HG03159 (cell line): ENCODE measurements around the gene ACYP2.
"Not testable (repeated sequence)": the region's sequence is repeated elsewhere in the genome, so short reads cannot be mapped to it uniquely, and the experiment has no call there.

ENCODE experiments used
- ATAC-seq: cut with Tn5 transposase; IDR thresholded peaks from one replicate; pipeline ENCODE4 v1.9.1; 2021; ENCODE audit warnings: mild to moderate bottlenecking, moderate library complexity; ENCODE audit not compliant: unreplicated experiment

The ACYP2 gene

GRCh38 chr2:54313147-54313546 lies 197.7 kb downstream of the ACYP2 start:
- no peak for ATAC-seq

- ATAC-seq, result no peak
These were observed 202.6 kb downstream of the ACYP2 start for GRCh38 chr2:54317973-54318372.

- no peak for ATAC-seq
These were observed 203.4 kb downstream of the ACYP2 start for GRCh38 chr2:54318821-54319220.

GRCh38 chr2:54321047-54321446 lies 205.6 kb downstream of the ACYP2 start:
- no peak for ATAC-seq

GRCh38 chr2:54324517-54324916 lies 209.1 kb downstream of the ACYP2 start:
- ATAC-seq, result not testable (repeated sequence)

GRCh38 chr2:54325148-54325547 lies 209.7 kb downstream of the ACYP2 start:
- no peak for ATAC-seq

GRCh38 chr2:54329482-54330161 lies 214.2 kb downstream of the ACYP2 start:
- ATAC-seq, result no peak

GRCh38 chr2:54330162-54330925 lies 214.9 kb downstream of the ACYP2 start:
- ATAC-seq, result peak; percentile 98

GRCh38 chr2:54330926-54331835 lies 215.8 kb downstream of the ACYP2 start:
- peak; percentile 36 for ATAC-seq

GRCh38 chr2:54332386-54332785 lies 217.0 kb downstream of the ACYP2 start:
- ATAC-seq, result no peak

GRCh38 chr2:54336136-54336976 lies 220.9 kb downstream of the ACYP2 start:
- no peak for ATAC-seq

- ATAC-seq, result no peak
These were observed 221.5 kb downstream of the ACYP2 start for GRCh38 chr2:54336977-54337255.

- no peak for ATAC-seq
These were observed 226.2 kb downstream of the ACYP2 start for GRCh38 chr2:54341656-54342055.

GRCh38 chr2:54342603-54343002 lies 227.2 kb downstream of the ACYP2 start:
- ATAC-seq, result no peak

GRCh38 chr2:54347622-54348021 lies 232.2 kb downstream of the ACYP2 start:
- ATAC-seq, result no peak

- no peak for ATAC-seq
These were observed 233.2 kb downstream of the ACYP2 start for GRCh38 chr2:54348646-54349045.

- no peak for ATAC-seq
These were observed 235.0 kb downstream of the ACYP2 start for GRCh38 chr2:54350426-54350825.

GRCh38 chr2:54353216-54353615 lies 237.8 kb downstream of the ACYP2 start:
- ATAC-seq, result no peak
